GM18507 (cell line): ENCODE measurements around the gene UBXN2A.

Source experiments
- DNase-seq: peaks from one replicate; pipeline ENCODE4 v3.0.0; 2011; ENCODE audit warnings: low read depth; ENCODE audit not compliant: insufficient read length; ENCODE audit errors: extremely low spot score
- FAIRE-seq: peaks from 2 replicates; lab custom pipeline; 2011; peaks lifted over from hg19 to GRCh38; lab: Jason Lieb, UNC

The UBXN2A gene

GRCh38 chr2:23939987-23940717 lies at the start of gene UBXN2A:
TSS of gene UBXN2A (plus strand) at chr2:23940463. CDS start at chr2:23958315, 17,852 bp downstream.
- DNase-seq (peak; percentile 78), FAIRE-seq (peak; percentile 41)

GRCh38 chr2:23900133-23900532 lies 40.1 kb upstream of the UBXN2A start:
- FAIRE-seq (no peak), DNase-seq (no peak)

- no peak for DNase-seq
- no peak for FAIRE-seq
Observed at GRCh38 chr2:23900541-23901322, 39.5 kb upstream of the UBXN2A start.

- FAIRE-seq (no peak), DNase-seq (no peak)
Observed at GRCh38 chr2:23901966-23902846, 38.1 kb upstream of the UBXN2A start.

GRCh38 chr2:23903034-23903433 lies 37.2 kb upstream of the UBXN2A start:
- no peak for FAIRE-seq
- no peak for DNase-seq

- FAIRE-seq: no peak
- no peak for DNase-seq
Observed at GRCh38 chr2:23904215-23904614, 36.0 kb upstream of the UBXN2A start.

- FAIRE-seq (no peak), DNase-seq (no peak)
Observed at GRCh38 chr2:23904692-23905091, 35.6 kb upstream of the UBXN2A start.

GRCh38 chr2:23905155-23905554 lies 35.1 kb upstream of the UBXN2A start:
- FAIRE-seq (peak; percentile 41), DNase-seq (no peak)

- DNase-seq (no peak), FAIRE-seq (no peak)
Observed at GRCh38 chr2:23912054-23912453, 28.2 kb upstream of the UBXN2A start.

GRCh38 chr2:23915327-23915726 lies 24.9 kb upstream of the UBXN2A start:
- DNase-seq (no peak), FAIRE-seq (no peak)

GRCh38 chr2:23916727-23917405 lies 23.4 kb upstream of the UBXN2A start:
- peak; percentile 83 for FAIRE-seq
- DNase-seq: no peak

- no peak for FAIRE-seq
Observed at GRCh38 chr2:23918837-23919489, 21.3 kb upstream of the UBXN2A start.

GRCh38 chr2:23924589-23925359 lies 15.5 kb upstream of the UBXN2A start:
- FAIRE-seq (no peak), DNase-seq (no peak)

More at GRCh38 chr2:23918837-23919489, 21.3 kb upstream of the UBXN2A start:
- DNase-seq: no peak

GRCh38 chr2:23925702-23926289 lies 14.5 kb upstream of the UBXN2A start:
- DNase-seq: no peak
- FAIRE-seq: peak; percentile 98

- FAIRE-seq (no peak), DNase-seq (no peak)
Observed at GRCh38 chr2:23926290-23926749, 13.9 kb upstream of the UBXN2A start.

- peak; percentile 91 for FAIRE-seq
Observed at GRCh38 chr2:23926750-23927571, 13.3 kb upstream of the UBXN2A start, which contains the start of gene ATAD2B. TSS of gene ATAD2B (minus strand) at chr2:23927123. CDS start at chr2:23926770, 353 bp downstream.

GRCh38 chr2:23934259-23934658 lies 6.0 kb upstream of the UBXN2A start:
- no peak for FAIRE-seq

More at GRCh38 chr2:23926750-23927571, 13.3 kb upstream of the UBXN2A start, which contains the start of gene ATAD2B:
- peak; percentile 84 for DNase-seq

More at GRCh38 chr2:23934259-23934658, 6.0 kb upstream of the UBXN2A start:
- DNase-seq: no peak
